GM21723 (cell line): ENCODE data around the gene MSS51.

Experiments used
- ATAC-seq: cut with Tn5 transposase; IDR thresholded peaks from one replicate; pipeline ENCODE4 v1.9.1; 2021; ENCODE audit warnings: mild to moderate bottlenecking, moderate library complexity; ENCODE audit not compliant: unreplicated experiment

Gene MSS51

GRCh38 chr10:73433538-73433867 is at the start of gene MSS51:
TSS of gene MSS51 (minus strand) at chr10:73433561. CDS start at chr10:73428284, 5,277 bp downstream.
- no peak for ATAC-seq

- ATAC-seq, result no peak
Measured at GRCh38 chr10:73480158-73480557, 46.8 kb upstream of the MSS51 start.

DNA sequence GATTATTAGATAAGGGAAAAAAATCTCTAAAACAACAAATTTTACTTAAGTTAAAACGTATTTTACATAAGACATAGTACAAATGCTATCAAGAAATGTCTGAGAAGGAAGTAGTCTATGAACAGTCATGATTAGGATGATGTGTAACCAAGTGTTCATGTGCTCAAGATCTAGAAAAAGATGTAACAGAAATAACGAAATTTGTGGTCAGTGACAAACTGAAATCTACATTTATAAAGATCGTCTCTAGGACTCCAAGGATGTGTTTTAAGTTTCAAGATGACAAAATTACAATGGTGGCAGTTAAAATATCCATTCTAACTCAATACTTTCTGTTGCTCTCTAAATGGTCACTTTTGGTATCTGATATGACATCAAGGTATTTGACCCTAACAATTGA is 45.3 kb upstream of the MSS51 start:
- no peak for ATAC-seq

- no peak for ATAC-seq
Measured at GRCh38 chr10:73471226-73471625, 37.9 kb upstream of the MSS51 start.

DNA sequence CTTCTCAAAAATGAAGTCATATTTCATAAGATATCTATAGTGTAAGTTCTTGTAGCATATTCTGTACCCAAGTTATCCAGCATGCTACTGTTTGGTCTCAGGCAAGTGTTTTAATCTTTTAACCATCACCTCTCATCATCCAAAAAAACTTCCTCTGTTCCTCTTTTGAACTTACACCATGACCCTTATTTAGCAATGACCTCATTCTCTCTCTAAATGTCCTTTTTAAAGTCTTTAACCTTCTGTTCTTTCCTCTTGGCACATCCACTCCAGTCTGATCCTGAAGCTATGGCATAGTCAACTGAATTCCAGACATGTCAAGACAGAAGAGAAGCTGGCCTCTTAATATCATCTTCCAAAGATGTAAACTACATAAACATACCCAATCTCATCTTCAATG is 36.2 kb upstream of the MSS51 start:
- no peak for ATAC-seq

GRCh38 chr10:73467206-73467605 is 33.8 kb upstream of the MSS51 start:
- peak; percentile 60 for ATAC-seq

DNA sequence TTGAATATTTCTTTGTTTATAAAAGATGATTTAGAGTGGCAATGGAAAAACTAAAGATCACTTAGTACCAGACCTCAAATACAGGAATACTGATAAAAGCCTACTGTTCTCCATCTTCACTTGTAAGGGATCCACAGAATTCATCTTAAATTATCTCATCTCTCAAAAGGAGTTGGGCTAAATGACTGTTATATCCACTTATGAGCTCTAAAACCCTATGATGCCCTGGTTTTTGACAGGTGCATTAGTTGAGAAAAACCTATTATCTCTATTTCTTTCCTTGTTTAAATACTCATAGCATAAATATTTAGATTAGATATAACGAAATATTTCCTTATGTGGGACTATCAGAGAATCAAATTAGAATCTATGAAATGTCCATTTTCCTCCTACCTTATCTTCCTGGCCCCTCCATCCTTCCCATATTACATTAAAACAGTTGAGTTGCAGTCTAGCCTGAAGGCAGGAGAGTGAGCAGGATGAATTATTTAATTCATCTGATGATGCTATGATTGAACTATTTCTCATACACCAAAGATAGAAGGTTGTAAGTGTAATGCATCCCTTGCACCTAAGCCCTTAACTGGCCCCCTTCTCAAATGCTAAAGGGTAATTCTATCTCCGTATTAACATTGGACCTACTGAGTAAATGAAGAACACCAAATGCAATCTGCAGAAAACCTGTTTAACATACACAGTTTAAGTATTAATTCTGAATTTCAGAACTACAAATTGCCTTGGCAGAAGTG is 32.8 kb upstream of the MSS51 start:
- no peak for ATAC-seq

DNA sequence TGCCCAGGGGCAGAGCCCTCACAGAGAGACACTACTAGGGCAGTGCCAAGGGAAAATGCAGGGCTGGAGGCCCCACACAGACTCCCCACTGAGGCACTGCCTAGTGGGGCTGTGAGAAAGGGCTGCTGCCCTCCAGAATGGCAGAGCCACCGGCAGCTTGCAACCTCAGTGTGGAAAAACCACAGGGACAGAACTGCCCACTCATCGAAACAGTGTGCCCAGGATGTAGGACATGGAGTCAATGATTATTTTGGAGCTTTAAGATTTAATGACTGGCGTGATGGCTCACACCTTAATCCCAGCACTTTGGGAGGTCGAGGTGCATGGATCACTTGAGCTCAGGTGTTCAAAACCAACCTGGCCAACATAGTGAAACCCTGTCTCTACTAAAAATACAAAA is 27.5 kb upstream of the MSS51 start:
- no peak for ATAC-seq

GRCh38 chr10:73459683-73460314 is 26.4 kb upstream of the MSS51 start:
- ATAC-seq, result no peak

DNA sequence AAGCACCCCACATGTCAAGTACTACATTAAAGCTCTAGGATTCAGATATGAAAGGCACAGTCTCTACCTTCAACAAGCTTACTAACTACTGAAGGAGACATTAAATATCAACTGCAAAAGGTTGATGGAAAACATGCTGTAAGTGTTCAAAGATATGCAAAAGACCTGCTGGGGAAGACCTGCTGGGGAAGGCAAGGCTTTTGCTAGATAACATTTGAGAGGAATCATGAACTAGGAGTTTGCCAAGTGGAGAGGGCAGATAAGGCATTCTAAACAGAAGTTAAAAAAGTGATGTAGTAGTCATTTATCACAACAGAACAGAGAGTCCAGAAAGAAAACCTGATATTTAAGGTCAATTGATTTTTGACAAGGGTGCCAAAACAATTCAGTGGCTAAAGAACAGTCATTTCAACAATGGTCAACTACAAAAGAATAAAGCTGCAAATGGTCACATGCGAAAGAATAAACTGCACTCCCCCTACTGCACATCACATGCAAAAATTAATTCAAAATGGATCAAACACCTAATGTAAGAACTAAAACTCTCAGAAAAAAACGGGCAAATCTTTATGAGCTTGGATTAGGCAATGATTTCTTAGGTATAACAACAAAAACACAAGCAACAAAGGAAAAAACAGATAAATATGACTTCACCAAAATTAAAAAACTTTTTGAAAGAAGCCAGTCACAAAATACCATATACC is 23.0 kb upstream of the MSS51 start:
- no peak for ATAC-seq

GRCh38 chr10:73449113-73449512 is 15.8 kb upstream of the MSS51 start:
- ATAC-seq, result no peak

GRCh38 chr10:73448384-73448783 is 15.0 kb upstream of the MSS51 start:
- ATAC-seq, result no peak

DNA sequence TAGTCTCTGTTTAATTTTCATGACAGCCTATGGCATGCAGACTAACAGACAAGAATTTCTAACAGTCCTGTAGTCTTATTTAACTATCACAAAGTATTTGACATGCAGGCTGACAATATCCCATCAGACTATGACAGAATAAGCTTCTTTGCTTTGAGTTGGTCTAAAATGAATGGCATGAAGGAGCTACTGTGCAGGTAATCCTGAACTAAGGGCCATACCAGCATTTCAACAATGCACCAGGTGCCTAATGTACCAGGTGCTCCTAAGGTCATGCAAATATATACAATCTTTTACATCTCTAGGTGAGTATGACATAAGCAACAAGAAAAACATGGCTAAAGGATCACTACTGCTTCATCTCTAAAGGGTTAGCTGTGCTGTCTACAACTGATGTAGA is 13.6 kb upstream of the MSS51 start:
- ATAC-seq, result no peak

GRCh38 chr10:73444457-73444856 is 11.1 kb upstream of the MSS51 start:
- no peak for ATAC-seq

DNA sequence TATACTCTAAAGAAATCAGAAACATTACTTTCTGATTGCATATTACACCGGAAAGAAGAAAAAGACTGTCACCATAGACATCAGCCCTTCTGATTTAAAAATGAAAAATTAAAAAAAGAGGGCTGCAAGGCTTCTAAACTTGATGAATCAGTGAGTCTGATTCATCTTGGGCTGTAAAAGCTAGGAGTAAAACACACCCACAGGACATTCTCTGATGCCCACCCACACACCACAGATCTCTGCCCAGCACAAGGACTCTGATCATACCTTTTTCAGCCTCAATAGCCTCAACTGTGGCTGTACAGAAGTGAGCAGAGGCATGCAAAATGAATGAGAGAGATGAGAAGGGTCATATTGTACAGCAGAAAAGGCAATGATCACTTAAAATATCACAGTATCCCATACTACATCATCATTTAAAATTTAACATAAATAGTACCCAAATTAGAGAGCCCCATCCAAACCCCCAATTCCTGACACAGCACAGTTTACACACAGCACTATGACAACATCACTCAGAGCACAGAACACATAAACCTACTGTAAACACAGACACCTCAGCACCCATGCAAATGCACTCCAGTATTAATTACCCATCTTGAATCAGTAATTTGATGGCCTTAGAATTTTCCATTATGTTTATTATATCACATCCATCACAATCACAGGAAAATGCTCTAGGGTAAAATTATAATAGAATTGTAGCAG is 6.4 kb upstream of the MSS51 start:
- no peak for ATAC-seq

DNA sequence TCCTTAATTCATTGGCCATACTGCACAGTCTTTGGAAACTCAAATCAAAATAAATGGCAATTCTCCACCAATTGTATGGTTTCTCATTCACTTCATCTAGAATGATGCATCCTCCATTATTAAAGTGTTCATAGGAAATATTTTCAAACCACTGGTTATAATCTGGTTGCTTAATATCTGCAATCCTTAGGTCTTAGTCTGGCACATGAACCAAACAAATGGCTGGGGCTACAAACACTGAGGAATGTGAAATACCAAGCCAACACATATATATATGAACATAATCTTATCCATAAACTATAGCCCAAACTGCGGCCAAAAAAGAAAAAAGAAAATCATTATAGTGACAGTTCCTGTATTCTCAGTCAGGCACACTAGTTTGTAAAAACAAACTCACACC is 5.7 kb upstream of the MSS51 start:
- no peak for ATAC-seq

- ATAC-seq, result no peak
Measured at GRCh38 chr10:73432646-73433537, 469 bp downstream of the MSS51 start.

- ATAC-seq, result no peak
Measured at GRCh38 chr10:73426318-73426717, 7.0 kb downstream of the MSS51 start.

DNA sequence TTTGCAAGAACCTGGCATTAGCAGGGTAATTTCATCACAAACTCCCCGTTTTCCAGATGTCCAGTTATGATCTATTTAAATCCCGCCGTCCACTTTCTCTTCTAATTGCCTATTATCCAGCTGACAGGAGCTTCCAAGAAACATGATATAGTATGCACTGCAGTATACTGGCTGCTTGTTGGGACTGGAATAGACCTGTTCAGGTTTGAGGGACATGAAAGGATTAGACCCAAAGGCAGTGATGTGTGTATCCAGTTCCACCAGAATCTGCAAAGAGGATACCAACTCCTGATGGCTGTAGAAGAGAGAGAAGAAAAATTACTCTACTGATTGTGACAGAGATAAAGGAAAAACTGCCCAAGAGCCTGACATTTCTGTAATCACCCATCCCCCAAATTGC is 8.9 kb downstream of the MSS51 start:
- ATAC-seq, result no peak

GRCh38 chr10:73423309-73423708 is 10.1 kb downstream of the MSS51 start:
- no peak for ATAC-seq

- ATAC-seq, result no peak
Measured at GRCh38 chr10:73416571-73416970, 16.8 kb downstream of the MSS51 start.
